HepG2 (cell line): ENCODE measurements around the gene SLX9. TPM values are rescaled to one million over a fixed set of nuclear protein-coding genes. Genes with fewer than 3 reads are reported as not detected.

Experiments used
- HMGXB4 ChIP-seq, 2 experiments: sonication (generic) in 1 of 2; formaldehyde crosslinking in 1 of 2; IDR thresholded peaks; 2 replicates each; pipeline versions ENCODE4 v1.4.0 to v1.6.1; 2018 to 2020; ENCODE audit warnings: missing genetic modification reagents in 2 of 2, borderline replicate concordance in 1 of 2, low read depth in 1 of 2, mild to moderate bottlenecking in 1 of 2, missing biosample characterization in 1 of 2
- NR2F6 ChIP-seq, 2 experiments: IDR thresholded peaks; 2 replicates each; pipeline ENCODE4 v1.6.1; 2016; ENCODE audit warnings: antibody characterized with exemption in 1 of 2, mild to moderate bottlenecking in 1 of 2
- RXRA ChIP-seq: sonication (generic); formaldehyde crosslinking; IDR thresholded peaks from 2 replicates; pipeline ENCODE4 v1.5.1; 2020; ENCODE audit warnings: missing genetic modification reagents
- SALL1 ChIP-seq: sonication (generic); formaldehyde crosslinking; IDR thresholded peaks from 2 replicates; pipeline ENCODE4 v1.8.0; 2022; ENCODE audit warnings: mild to moderate bottlenecking, missing genetic modification reagents
- STAG1 ChIP-seq: sonication (generic); formaldehyde crosslinking; IDR thresholded peaks from 2 replicates; pipeline ENCODE4 v1.4.0; 2020; ENCODE audit warnings: missing genetic modification reagents
- ZBTB38 ChIP-seq: sonication (generic); formaldehyde crosslinking; IDR thresholded peaks from 2 replicates; pipeline ENCODE4 v1.5.1; 2020; ENCODE audit warnings: mild to moderate bottlenecking, missing genetic modification reagents
- ZFX ChIP-seq: sonication (generic); formaldehyde crosslinking; IDR thresholded peaks from 2 replicates; pipeline ENCODE4 v1.4.0; 2020; ENCODE audit warnings: mild to moderate bottlenecking, low read depth, missing genetic modification reagents, moderate library complexity
- ZFY ChIP-seq: sonication (generic); formaldehyde crosslinking; IDR thresholded peaks from 2 replicates; pipeline ENCODE4 v1.4.0; 2020; ENCODE audit warnings: missing genetic modification reagents
- ZNF205 ChIP-seq: IDR thresholded peaks from 2 replicates; pipeline ENCODE4 v1.6.1; 2018; ENCODE audit warnings: missing biosample characterization, missing genetic modification reagents
- ZNF263 ChIP-seq: sonication (generic); formaldehyde crosslinking; IDR thresholded peaks from 2 replicates; pipeline ENCODE4 v1.4.0; 2020; ENCODE audit warnings: missing genetic modification reagents
- ZNF768 ChIP-seq: sonication (generic); formaldehyde crosslinking; IDR thresholded peaks from 2 replicates; pipeline ENCODE4 v1.4.0; 2020; ENCODE audit warnings: missing genetic modification reagents
- ZNF780A ChIP-seq: sonication (generic); formaldehyde crosslinking; IDR thresholded peaks from 2 replicates; pipeline ENCODE4 v1.8.0; 2022; ENCODE audit warnings: mild to moderate bottlenecking, missing genetic modification reagents, moderate library complexity
- polyA plus RNA-seq, 8 experiments: library from polyadenylated mRNA; depleted of rRNA in 3 of 8; stranded (reverse) in 7 of 8; unstranded in 1 of 8; fragments of >200 nt; fragmentation: Illumina TruSeq in 4 of 8; extraction: Trizol in 4 of 8; gene quantifications; 2 replicates each; pipeline versions ENCODE4 v1.2.1 to v1.2.3, GENCODE V29; 2011 to 2016; ENCODE audit warnings: low read depth in 4 of 8, missing spikeins in 1 of 8, mixed read lengths in 1 of 8; ENCODE audit not compliant: insufficient read depth in 1 of 8
- total RNA-seq, 5 experiments: library from RNA; depleted of rRNA; stranded (reverse); fragments of >200 nt; fragmentation: Illumina TruSeq; extraction: Trizol; gene quantifications; 2 replicates each; pipeline ENCODE4 v1.2.3, GENCODE V29; 2016; ENCODE audit warnings: low read depth in 1 of 5
- TF ChIP-seq, protein P1 (sequence below): sonication (generic); formaldehyde crosslinking; IDR thresholded peaks from 2 replicates; pipeline ENCODE4 v1.9.0; 2021; ENCODE audit warnings: mild to moderate bottlenecking, missing genetic modification reagents

SLX9 gene
- total and polyA plus RNA-seq, 2 of the 13 experiments (the other 11 are each of a cell fraction or from before 2014, with no cell fraction given), result 21.0 to 47.1 TPM

DNA sequence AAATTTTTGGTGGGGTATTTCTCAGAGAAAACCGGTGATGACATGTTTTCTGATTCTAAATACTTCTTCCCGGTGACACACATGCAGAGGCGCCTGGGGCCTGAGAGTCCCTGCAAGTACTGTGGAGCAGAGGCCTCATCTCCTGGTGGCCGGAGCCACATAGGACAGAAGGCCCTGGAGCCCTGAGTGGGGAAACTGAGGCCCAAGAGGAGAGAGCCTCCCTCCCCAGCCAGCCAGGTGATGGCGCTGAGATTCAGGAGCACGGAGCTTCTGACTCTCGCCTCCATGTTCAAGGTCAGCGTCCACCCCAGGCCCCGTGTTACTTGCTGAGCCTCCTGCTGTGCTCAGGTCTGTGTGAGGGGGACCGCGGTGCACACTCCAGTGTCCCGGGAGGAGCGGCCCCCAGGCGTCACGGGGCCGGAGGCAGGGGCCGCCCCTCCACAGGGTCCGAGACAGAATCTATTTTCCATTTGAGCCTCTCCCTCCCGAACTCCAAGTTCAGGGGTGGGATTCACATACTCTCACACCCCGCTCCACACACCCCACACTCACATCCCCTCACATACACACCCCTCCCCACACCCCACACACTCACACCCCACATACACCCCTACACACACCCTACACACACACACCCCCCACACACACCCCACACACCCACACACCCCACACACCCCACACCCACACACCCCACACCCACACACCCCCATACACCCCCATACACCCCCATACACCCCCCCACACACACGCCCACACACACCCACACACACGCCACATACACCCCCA lies 43.8 kb downstream of the SLX9 start (continued):
- 0 out of 2 replicates have a peak, but pooled peaks have one; percentile 9 for TF ChIP-seq SALL1 (CRISPR knock-in tag)
- 0 out of 2 replicates have a peak, but pooled peaks have one; percentile 29 for TF ChIP-seq ZNF768 (CRISPR knock-in tag)
- no peak for TF ChIP-seq NR2F6 (IDR thresholded peaks at IDR 0.05)
- TF ChIP-seq NR2F6 (CRISPR knock-in tag; IDR thresholded peaks at IDR 0.05), result peak; percentile 23; the same call in 1 of the 2 replicates
- peak in 1 of 2 experiments; percentile 59; a peak in 1 of 4 replicates for TF ChIP-seq HMGXB4 (CRISPR knock-in tag; IDR thresholded peaks at IDR 0.05; ENCODE audit: borderline replicate concordance in 1 of 2, low read depth in 1 of 2)
- TF ChIP-seq ZBTB38 (CRISPR knock-in tag), result peak; percentile 13; the same call in 1 of the 2 replicates
- no peak for TF ChIP-seq ZFY (CRISPR knock-in tag)
- TF ChIP-seq STAG1, result peak; percentile 73
- peak; percentile 77 for TF ChIP-seq ZNF263 (CRISPR knock-in tag)
- no peak for TF ChIP-seq ZNF205 (CRISPR knock-in tag)
- TF ChIP-seq ZNF780A (CRISPR knock-in tag), result no peak
- TF ChIP-seq RXRA (CRISPR knock-in tag), result peak; percentile 23; the same call in 1 of the 2 replicates
- peak; percentile 43; the same call in 1 of the 2 replicates for TF ChIP-seq ZFX (CRISPR knock-in tag)
- TF ChIP-seq, protein P1, sequence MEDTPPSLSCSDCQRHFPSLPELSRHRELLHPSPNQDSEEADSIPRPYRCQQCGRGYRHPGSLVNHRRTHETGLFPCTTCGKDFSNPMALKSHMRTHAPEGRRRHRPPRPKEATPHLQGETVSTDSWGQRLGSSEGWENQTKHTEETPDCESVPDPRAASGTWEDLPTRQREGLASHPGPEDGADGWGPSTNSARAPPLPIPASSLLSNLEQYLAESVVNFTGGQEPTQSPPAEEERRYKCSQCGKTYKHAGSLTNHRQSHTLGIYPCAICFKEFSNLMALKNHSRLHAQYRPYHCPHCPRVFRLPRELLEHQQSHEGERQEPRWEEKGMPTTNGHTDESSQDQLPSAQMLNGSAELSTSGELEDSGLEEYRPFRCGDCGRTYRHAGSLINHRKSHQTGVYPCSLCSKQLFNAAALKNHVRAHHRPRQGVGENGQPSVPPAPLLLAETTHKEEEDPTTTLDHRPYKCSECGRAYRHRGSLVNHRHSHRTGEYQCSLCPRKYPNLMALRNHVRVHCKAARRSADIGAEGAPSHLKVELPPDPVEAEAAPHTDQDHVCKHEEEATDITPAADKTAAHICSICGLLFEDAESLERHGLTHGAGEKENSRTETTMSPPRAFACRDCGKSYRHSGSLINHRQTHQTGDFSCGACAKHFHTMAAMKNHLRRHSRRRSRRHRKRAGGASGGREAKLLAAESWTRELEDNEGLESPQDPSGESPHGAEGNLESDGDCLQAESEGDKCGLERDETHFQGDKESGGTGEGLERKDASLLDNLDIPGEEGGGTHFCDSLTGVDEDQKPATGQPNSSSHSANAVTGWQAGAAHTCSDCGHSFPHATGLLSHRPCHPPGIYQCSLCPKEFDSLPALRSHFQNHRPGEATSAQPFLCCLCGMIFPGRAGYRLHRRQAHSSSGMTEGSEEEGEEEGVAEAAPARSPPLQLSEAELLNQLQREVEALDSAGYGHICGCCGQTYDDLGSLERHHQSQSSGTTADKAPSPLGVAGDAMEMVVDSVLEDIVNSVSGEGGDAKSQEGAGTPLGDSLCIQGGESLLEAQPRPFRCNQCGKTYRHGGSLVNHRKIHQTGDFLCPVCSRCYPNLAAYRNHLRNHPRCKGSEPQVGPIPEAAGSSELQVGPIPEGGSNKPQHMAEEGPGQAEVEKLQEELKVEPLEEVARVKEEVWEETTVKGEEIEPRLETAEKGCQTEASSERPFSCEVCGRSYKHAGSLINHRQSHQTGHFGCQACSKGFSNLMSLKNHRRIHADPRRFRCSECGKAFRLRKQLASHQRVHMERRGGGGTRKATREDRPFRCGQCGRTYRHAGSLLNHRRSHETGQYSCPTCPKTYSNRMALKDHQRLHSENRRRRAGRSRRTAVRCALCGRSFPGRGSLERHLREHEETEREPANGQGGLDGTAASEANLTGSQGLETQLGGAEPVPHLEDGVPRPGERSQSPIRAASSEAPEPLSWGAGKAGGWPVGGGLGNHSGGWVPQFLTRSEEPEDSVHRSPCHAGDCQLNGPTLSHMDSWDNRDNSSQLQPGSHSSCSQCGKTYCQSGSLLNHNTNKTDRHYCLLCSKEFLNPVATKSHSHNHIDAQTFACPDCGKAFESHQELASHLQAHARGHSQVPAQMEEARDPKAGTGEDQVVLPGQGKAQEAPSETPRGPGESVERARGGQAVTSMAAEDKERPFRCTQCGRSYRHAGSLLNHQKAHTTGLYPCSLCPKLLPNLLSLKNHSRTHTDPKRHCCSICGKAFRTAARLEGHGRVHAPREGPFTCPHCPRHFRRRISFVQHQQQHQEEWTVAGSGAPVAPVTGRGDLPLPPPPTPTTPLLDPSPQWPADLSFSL (CRISPR knock-in tag), result 0 out of 2 replicates have a peak, but pooled peaks have one; percentile 25
